GM12892 (cell line): Measurements from ENCODE around the gene TAF10.

ENCODE experiments used
- POLR2A ChIP-seq: IDR thresholded peaks from 2 replicates; pipeline ENCODE4 v1.6.1; 2011; ENCODE audit warnings: low read depth, low read length, control low read depth
- POLR2AphosphoS5 ChIP-seq: IDR thresholded peaks from 2 replicates; pipeline ENCODE4 v1.6.1; 2011; ENCODE audit warnings: low read depth, low read length, control low read depth
- TAF1 ChIP-seq: IDR thresholded peaks from 2 replicates; pipeline ENCODE4 v1.6.1; 2011; ENCODE audit warnings: low read depth, mild to moderate bottlenecking, control low read depth, low read length, borderline replicate concordance

DNA sequence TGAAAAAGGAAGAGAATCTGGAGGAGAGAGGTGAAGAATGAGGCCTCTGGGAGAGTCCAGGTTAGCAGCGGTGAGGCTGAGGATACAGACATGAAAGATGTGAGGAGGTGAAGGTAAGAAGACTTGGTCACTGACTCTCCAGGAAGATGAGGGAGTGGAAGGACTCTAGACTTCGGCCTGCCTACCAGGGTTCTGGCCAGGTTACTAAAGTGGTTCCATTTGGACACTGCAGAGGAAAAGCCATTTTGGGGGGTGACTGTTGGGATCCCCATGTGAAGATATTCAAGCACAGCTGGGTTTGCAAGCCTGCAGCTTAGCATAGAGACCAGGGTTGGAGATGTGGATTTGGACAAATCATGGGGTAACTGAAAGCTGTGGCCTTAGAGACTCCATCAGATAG lies 35.8 kb upstream of the TAF10 start:
- TF ChIP-seq POLR2A (no peak), TAF1 (no peak), POLR2AphosphoS5 (no peak)
